C4-2B (cell line): Measurements from ENCODE around the gene CAVIN2.

ENCODE experiments used
- CTCF ChIP-seq: fragments of 450-650 bp; conservative IDR thresholded peaks from 2 replicates; pipeline ENCODE4 v1.5.1; 2017; ENCODE audit warnings: mild to moderate bottlenecking
- ZFX ChIP-seq: fragments of 450-650 bp; IDR thresholded peaks from 2 replicates; pipeline ENCODE4 v1.6.1; 2017

GRCh38 chr2:191824398-191824797 lies 22.5 kb downstream of the CAVIN2 start:
- no peak for TF ChIP-seq CTCF
- TF ChIP-seq ZFX = no peak
